D721Med (cell line): ENCODE data around the gene C1orf210.

Experiments
- DNase-seq: peaks from one replicate; pipeline ENCODE4 v3.0.0; 2011; ENCODE audit warnings: low spot score; ENCODE audit not compliant: insufficient read length
- FAIRE-seq: peaks from 2 replicates; lab custom pipeline; 2011; peaks lifted over from hg19 to GRCh38; lab: Jason Lieb, UNC
- TF ChIP-seq, protein P1 (sequence below): IDR thresholded peaks from 2 replicates; pipeline ENCODE4 v1.5.1; 2012; ENCODE audit warnings: mild to moderate bottlenecking, control low read depth; ENCODE audit not compliant: insufficient read depth; ENCODE audit errors: missing control alignments

The C1orf210 gene

DNA sequence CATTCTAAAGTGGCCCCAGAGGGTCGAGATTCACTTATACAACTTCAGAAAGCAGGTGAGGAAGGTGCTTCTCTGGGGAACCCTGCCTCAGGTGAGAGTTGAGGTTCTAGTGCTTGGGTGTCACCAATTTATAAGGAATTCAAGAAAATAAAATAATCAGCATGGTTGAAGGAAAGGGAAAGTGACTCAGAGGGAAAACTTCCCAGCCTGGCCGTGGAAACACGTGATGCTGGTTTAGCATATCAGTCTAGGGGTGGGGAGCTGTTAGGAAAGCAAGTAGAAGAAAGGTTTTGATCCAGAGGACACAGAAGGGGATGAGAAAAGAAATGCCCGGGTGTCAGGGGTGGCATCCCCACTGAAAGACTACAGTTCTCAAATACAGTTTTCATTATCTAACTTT is 53.3 kb downstream of the C1orf210 start:
- DNase-seq, result no peak
- TF ChIP-seq, protein P1, sequence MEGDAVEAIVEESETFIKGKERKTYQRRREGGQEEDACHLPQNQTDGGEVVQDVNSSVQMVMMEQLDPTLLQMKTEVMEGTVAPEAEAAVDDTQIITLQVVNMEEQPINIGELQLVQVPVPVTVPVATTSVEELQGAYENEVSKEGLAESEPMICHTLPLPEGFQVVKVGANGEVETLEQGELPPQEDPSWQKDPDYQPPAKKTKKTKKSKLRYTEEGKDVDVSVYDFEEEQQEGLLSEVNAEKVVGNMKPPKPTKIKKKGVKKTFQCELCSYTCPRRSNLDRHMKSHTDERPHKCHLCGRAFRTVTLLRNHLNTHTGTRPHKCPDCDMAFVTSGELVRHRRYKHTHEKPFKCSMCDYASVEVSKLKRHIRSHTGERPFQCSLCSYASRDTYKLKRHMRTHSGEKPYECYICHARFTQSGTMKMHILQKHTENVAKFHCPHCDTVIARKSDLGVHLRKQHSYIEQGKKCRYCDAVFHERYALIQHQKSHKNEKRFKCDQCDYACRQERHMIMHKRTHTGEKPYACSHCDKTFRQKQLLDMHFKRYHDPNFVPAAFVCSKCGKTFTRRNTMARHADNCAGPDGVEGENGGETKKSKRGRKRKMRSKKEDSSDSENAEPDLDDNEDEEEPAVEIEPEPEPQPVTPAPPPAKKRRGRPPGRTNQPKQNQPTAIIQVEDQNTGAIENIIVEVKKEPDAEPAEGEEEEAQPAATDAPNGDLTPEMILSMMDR, result no peak
- FAIRE-seq, result no peak
